OCI-M2 (cell line): ENCODE data around the gene ZNF410.
A peak's percentile ranks its signal among the peaks of the same experiment; 100 is the strongest.

Source experiments
- DNase-seq: peaks from one replicate; lab custom pipeline; 2025; ENCODE audit not compliant: unreplicated experiment; lab: John Stamatoyannopoulos, UW

The ZNF410 gene

DNA sequence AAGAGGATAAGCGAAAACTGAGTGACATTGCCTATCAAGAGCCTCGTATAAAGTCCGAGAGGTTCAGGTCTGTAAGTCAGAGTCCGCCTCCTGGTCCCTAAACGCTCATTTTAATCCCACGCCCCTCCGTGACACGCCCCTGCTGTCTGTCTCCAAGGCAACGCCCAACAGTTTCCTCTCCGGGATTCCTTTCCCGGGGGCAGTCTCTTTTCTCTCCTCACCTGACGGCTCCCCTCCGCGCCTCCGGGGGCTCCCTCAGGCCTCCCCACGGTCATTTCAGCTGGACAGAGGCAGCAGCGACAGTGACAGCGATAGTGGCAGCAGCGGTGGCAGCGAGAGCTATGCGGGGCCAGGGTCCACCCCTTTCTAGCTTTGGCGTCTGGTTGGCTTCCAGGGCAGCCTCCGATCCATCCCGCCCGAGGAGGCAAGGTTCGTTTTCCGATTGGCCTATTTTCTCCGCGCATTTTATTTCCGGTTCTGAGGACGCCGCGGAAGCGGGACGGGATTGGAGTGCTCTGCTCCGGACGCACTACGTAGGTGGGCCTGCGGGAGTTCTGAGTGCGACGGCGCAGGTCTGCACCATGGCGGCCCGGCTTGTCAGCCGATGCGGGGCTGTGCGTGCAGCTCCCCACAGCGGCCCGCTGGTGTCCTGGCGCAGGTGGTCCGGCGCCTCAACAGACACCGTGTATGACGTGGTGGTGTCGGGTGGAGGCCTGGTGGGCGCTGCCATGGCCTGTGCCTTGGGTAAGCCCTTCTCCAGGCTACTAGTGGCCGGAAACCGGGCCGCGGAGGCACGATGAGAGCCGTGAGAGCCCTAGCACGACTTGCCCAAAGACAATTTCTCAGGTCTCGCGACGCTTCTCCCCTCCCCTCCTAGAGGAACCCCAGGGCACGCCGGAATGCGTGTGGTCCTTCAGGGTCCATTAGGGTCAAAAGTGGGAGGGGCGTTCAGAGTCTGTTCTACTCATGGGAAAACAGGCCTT is 63.4 kb downstream of the ZNF410 start, which contains the start of the genes COQ6 and FAM161B:
COQ6 (plus strand) TSS at position 551 of the 983 bp plus-strand sequence; CDS start at position 582, 31 bp downstream.
FAM161B (minus strand) TSS at position 343 of the 983 bp plus-strand sequence; CDS start at position 275, 68 bp downstream.
- DNase-seq, result peak; percentile 96

GRCh38 chr14:73953731-73954130 is 67.1 kb downstream of the ZNF410 start:
- no peak for DNase-seq

- DNase-seq, result no peak
These were observed 69.0 kb downstream of the ZNF410 start for GRCh38 chr14:73955674-73956073.

- no peak for DNase-seq
These were observed 71.9 kb downstream of the ZNF410 start for GRCh38 chr14:73958591-73958990.

- DNase-seq, result no peak
These were observed 74.5 kb downstream of the ZNF410 start for GRCh38 chr14:73961192-73961591.

- DNase-seq, result no peak
These were observed 78.6 kb downstream of the ZNF410 start for GRCh38 chr14:73965216-73965615.

GRCh38 chr14:73968885-73969284 is 82.2 kb downstream of the ZNF410 start:
- DNase-seq, result no peak

DNA sequence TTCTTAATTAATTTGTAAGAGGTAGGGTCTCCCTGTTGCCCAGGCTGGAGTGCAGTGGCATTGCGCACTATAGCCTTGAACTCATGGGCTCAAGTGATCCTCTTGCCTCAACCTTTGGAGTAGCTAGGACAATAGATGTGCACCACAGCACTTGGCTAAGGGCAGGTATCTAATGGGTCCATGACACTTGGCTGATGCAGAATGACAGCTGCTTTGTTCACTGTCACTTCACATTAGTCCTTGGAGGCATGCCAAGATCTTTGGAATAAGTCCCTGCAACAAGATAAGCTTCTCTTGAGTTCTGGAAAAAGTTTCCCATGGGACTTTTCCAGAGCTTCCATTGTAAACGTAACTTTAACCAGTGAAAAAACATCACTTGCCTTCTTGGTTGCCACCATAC is 86.8 kb downstream of the ZNF410 start:
- DNase-seq, result no peak

DNA sequence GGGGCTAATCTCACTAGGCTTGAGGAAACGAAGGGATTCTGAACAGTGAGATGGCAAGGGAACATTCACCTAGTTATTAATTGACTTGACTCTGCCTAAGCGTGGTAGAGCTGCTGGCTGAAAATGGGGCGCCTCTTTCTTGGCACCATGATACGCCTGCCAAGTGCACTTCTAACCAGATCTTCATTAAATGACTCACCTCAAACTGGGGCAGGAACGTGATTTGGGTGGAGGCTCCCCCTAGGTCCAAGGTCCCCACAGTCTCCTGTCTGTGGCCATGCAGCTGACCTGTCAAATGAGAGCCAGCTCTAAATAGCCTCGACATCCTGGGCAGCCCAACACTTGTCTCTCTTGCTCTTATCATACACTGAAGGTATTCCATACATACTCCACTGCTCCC is 89.5 kb downstream of the ZNF410 start:
- DNase-seq, result no peak

- no peak for DNase-seq
These were observed 91.2 kb downstream of the ZNF410 start for GRCh38 chr14:73977896-73978295.
